ENCODE results near the gene ZNF554.

The ZNF554 gene

DNA sequence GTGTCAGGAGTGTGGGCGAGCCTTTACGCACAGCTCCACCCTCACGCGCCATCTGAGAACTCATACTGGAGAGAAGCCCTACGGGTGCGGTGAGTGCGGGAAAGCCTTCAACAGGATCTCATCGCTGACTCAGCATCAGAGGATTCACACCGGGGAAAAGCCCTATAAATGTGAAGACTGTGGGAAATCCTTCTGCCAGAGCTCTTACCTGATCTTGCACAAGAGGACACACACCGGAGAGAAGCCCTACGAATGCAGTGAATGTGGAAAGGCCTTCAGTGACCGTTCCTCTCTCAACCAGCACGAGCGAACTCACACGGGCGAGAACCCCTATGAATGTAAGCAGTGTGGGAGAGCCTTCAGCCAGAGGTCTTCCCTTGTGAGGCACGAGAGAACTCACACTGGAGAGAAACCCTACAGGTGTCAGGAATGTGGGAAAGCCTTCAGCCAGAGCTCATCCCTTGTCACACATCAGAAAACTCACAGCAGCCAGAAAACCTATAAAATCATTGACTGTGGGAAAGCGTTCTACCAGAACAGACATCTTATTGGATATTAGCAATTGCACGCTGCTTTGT, 14.7 kb downstream of the ZNF554 start:
- no peak for FAIRE-seq

DNA sequence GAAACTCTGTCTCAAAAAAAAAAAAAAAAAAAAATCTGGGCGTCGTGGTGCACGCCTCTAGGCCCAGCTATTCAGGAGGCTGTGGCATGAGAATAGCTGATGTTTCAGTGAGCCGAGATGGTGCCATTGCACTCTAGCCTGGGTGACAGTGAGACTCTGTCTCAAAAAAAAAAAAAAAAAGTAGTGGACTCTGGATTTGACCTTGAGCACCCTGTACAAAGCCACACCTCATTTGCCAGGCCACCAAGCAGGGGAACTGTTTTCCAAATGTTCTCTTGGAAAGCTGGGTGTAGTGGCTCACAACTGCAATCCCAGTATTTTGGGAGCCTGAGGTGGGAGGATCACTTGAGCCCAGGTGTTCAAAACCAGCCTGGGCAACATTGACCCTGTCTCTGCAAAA, 17.8 kb downstream of the ZNF554 start:
- no peak for FAIRE-seq

DNA sequence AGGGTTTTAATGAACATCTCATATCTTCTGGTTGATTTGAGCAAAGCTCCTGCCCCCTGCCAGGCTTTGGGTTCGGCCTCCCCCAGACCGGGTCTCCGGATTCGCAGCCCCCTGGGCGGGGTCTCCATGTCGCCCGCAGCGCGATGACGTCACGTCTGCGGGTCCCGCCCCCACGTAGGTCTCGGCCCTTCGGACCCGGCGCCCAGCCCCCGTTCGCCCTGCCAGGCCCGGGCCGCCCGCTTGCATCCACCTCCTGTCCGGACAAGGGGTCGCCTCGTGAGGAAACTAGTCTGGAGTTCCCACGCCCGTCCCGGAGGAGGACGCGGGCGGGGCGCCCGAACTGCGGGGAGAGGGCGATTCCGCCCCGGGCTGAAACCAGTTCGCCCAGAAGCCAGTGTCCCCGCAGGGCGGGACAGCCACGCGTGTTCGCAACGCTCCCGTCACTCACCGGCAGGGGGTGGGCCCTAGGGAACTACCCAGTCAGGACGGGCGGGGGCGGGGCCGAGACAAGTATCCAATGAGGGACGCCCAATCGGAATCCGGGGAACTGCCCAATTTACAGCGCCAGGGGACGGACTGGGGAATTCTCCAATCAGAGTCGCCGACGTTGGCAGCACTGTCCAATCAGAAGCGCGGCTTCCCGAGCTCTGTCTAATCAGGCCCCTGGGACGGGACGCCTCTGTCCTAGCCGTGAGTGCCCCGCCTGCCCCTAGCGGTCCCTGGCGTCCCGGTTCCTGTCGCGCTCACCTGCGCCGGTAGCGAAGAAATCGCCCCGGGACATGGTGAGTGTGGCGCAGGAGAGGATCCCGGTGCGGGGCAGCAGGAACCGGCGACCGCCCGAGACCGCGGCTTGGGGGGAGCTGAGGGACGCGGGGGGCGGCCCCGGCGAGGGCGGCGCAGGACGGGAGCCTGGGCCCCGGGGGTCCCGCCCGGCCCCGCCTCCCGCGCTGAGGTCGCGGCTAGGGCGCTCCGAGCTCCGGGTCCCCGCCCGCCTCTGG, 21.4 kb downstream of the ZNF554 start, which contains the start of gene ZNF555:
ZNF555 (plus strand) TSS at position 682 of the 998 bp plus-strand sequence; CDS start at position 780, 98 bp downstream.
- FAIRE-seq: peak; percentile 47

DNA sequence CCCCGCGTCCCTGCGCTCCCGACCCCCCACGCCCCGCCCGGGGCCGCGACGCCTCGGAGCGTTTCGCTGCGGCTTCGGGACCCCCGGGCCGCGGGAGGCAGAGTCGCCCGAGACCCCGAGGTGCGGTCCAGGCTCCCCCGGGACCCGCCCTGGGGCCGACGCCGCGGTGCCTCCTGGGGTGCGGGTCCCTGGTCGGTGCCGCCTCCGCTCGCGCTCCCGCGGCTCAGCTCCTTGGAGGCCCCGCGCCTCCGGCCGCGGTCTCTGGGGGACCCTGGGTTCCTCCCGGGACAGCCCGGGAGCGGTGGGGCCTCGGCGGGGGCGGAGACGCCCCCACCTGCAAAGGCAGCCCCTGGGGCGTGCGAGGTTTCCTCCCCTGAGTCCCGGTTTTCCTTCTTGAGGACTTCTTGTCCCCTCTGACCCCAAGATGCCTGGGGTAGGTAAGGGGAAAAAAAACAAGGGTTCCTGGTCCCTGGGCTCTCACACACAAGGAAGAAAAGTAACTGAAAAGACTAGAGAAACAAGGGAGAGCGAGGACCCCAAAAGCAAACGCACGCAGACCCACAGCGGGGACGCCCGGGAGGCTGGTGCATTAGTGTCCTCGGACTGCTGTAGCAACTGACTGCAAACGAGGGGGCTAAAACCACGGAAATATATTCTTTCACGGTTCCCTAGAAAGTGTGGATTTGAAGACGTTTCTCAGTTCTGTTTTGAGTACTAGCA, 22.3 kb downstream of the ZNF554 start:
- no peak for FAIRE-seq

DNA sequence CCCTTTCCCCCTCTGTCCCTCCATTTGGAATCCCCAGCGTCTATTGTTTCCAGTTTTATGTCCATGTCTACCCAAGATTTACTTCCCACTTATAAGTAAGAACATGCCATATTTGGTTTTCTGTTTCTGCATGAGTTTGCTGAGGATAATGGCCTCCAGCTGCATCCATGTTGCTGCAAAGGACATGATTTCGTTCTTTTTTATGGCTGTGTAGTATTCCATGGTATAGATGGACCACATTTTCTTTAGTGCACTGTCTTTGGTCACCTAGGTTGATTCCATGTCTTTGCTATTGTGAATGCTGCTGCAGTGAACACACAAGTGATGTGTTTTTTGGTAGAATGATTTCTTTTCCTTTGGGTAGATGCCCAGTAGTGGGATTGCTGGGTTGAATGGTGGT, 25.4 kb downstream of the ZNF554 start:
- no peak for FAIRE-seq

DNA sequence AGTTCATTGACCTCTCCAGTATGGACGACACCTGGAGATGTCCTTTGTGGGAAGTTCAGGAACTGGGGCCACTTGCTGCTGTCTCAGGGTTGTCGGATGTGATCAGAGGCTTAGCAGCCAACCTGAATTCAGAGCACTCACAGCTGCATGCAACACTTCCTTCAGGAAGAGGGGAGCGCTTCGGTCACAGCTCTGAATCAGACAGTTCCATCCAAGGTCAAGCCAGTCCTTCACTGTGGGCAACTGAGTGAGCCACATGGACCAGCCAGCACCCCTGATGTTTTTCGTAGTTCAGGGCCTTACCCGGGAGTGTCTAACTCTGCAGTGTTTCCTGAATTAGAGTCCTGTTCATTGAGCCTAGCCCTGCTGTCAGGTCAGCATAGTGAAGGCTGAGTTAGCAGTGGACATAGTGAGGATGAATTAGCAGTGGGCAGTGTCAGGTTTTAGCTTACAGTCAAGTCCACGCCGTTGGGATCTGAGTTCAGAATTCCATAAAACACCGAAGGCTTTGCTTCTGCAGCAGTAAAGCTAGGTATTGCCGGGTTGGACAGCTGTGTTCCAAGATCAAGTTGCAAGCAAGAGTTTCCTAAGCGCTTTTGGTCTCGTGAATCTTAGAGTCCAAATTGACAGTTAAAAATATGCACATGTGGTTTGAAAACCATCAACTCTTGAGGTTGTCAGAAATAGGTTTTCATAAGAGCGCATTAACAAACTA, 26.7 kb downstream of the ZNF554 start:
- FAIRE-seq: no peak

DNA sequence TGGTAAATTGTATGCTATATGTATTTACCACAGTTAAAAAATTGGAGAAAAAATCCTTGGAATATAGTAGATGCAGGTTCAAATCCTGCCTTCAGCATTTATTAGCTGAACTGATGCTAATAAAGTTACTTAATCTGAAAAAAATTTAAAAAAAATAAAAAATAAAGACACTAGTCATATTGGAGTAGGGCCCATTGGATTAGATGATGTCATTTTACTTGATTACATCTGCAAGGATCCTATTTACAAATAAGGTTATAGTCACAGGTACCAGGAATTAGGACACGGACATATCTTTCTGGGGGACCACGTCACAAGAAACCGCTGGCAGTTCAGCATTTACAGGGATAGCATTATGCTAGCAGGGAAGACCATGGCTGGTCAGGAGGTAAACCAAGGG, 27.8 kb downstream of the ZNF554 start:
- FAIRE-seq: no peak

DNA sequence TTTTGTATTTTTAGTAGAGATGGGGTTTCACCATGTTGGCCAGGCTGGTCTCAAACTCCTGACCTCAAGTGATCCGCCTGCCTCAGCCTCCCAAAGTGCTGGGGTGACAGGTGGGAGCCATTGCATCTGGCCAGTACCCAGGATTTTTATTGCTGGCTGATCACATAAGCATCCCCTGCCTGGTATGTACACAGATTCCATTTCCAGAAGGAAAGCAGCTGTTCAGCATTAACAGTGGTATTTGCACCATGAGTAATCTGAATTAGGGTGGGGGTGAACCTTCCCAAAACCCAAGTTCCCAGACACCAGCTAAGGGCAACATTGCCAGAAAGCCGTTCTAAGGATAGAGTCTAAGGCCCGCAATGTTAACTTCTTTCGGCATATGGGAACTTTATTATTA, 28.9 kb downstream of the ZNF554 start:
- FAIRE-seq: no peak

DNA sequence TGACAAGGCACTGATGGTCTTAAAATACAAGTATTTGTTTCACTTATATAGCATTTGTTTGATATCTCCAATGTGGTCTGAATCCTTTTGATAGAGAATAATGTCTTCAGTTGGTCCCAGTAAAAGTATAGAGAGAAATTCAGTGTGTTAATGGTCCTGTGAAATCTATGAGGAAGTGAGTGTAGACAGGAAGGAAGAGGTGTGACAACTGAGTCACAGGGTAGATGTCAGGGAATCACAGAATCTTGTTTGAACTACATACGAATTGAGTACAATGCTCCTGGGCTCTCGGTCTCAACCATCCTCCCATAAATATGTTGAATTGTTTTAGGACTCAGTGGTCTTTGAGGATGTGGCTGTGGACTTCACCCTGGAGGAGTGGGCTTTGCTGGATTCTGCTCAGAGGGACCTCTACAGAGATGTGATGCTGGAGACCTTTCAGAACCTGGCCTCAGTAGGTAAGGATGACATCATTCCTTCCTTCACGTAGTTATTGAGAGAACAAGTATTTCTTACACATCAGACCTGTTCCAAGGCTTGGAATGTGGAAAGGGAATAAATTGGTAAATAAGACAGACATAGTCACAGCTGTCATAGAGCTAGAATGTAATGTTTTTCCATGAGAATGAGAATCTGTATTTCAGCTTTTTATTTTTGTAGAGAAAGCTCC, 30.7 kb downstream of the ZNF554 start:
- FAIRE-seq: no peak

DNA sequence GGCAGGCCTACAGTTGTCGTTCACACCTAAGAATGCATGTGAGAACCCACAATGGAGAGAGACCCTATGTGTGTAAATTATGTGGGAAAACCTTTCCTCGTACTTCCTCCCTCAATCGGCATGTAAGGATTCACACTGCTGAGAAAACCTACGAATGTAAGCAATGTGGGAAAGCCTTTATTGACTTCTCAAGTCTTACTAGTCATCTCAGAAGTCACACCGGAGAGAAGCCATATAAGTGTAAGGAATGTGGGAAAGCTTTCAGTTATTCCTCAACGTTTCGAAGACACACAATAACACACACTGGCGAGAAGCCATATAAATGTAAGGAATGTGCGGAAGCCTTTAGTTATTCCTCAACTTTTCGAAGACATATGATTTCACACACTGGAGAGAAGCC, 32.9 kb downstream of the ZNF554 start:
- no peak for FAIRE-seq

DNA sequence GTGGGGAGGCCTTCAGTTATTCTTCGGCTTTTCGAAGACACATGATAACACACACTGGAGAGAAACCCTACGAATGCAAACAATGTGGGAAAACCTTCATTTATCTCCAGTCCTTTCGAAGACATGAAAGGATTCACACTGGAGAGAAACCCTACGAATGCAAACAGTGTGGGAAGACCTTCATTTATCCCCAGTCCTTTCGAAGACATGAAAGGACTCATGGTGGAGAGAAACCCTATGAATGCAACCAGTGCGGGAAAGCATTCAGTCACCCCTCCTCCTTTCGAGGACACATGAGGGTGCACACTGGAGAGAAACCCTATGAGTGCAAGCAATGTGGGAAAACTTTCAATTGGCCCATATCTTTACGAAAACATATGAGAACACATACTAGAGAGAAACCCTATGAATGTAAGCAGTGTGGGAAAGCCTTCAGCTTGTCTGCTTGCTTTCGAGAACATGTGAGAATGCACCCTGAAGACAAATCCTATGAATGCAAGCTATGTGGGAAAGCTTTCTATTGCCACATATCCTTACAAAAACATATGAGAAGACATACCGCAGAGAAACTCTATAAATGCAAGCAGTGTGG, 33.4 kb downstream of the ZNF554 start:
- no peak for FAIRE-seq

DNA sequence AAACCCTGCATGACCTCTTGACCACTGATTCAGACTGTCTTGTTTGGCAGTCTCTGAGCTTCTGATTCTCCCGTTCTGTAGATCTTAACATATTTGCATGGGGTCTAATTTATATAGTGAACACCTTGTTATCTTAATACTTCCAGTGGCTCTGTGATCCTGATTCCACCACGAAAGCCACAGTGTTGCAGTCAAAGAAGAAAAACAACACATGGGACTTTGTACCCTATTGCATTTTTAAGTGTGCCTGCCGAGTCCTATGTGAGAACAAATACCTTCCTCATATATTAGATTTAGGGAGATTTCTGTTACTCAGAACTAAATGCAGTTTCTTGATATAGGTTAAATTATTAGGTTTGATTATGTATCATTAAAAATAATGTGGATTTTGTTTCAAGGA, 35.2 kb downstream of the ZNF554 start:
- FAIRE-seq: no peak

DNA sequence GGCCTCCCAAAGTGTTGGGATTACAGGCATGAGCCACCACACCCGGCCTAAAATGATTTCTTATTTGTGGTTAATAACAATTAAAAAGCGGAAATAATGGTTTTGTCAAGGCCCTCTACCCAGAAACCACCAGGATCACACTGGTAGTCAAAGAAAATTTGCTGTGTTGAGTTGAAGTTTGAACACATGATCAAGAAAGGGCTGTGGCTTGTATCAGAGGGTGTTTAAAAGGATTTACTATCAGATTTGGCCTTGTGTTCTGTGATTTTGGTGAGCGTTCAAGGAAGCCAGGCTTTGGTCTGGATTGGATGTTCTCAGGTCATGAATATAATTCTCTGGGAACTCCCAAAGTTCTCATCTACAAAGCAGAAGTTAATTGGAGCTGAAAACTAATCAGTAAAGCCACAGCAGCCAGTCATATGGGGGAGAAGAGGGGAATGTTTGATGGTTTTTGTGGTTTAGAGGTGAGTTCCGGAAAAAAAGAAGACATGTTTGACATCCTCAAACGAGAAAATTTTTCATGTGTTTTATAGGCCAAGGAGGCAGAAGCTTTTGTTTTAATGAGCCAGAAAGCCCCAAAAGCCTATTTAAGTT, 36.9 kb downstream of the ZNF554 start:
- FAIRE-seq: no peak

DNA sequence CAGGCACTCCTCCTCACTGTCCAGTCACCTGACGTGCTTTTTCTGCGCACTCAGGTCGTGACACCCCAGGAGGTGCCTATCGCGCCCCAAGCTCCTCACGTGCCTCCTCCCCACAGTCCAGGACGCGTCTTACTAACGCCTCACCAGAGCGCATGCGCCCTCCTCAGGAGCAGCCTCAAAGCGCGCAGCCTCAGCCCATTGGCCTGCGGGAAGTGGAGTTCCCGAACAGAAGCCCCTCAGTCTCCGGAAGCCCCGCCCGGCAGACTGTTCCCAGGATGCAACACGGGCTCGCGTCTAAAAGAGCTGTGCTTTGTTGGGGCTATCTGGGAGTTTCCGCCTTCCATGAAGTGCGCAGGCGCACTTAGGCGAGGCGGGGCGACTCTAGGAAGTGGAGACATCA, 39.2 kb downstream of the ZNF554 start:
- FAIRE-seq: no peak

DNA sequence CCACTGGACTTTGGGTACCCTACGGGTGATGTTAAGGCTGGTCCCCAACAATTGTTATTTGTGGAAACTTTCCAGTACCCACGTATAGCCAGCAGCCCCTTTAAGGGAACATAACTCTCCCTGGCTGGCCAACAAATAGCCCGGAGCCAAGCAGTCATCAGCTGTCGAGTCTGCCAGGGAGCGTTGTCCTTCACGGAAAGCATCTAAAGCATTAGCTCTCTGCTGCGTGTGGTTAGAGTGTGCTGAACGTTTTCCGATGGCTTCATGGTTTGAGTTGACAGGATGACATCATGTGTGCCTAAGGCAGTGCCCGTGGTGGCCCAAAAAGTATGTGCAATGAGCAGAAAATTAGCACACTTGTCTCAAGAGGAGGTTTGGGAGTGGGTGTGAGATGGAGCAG, 44.1 kb downstream of the ZNF554 start:
- no peak for FAIRE-seq

DNA sequence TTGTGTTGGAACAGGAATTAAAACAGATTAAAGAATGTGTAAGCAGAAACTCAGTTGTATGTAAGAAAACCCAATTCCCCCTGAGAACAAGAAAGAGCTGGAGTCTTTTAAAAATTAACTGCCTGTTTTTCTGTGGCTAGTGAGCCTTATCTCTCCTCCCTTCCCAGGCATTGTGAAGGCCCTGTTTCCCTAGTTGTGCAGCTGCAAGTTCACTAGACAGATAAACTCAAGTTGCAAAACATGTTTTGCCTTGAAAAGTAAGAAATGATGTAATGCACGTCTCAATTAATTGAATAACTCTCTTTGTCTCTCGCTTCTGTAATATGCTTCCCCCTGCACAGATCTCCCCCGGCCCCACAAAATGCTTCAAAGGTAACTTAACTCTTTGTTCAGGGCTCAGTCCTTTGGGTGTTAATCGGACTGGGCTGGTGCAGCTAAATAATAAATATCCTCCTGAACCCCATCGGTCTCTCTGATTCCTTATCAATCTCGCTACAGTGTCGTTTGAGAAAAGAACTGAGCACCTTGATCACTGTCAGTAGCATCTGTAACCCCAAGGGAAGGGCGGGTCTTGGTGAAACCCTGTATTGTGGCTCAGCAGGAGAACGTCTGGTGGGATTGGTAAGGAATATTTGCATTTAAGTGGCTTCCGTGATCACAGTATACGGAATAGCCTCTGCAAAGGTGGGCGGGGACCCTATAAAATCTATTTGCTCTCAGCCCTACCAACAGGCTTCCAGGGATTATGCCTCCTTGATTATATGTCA, 45.8 kb downstream of the ZNF554 start:
- FAIRE-seq: no peak

DNA sequence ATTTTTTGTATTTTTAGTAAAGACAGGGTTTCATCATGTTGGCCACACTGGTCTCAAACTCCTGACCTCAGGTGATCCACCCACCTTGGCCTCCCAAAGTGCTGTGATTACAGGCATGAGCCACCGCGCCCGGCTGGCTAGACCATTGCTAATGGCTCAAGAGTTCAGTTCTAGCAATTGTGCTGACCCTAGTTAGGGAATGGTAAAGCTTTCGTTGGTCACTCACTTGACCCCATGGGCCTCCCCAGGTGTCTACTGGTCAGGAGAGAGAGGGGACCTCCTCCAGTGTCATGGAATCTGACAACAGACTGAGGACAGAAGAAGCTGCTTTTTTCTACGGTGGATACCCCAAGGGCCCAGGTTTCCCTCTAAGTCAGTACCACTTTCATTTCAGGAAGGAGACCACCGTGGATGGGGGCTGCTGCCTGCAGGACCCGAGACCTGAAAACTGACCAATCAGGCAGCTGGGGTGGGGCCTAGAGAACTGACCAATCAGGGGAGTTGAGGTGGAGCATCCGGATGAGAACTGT, 46.9 kb downstream of the ZNF554 start:
- FAIRE-seq: no peak

DNA sequence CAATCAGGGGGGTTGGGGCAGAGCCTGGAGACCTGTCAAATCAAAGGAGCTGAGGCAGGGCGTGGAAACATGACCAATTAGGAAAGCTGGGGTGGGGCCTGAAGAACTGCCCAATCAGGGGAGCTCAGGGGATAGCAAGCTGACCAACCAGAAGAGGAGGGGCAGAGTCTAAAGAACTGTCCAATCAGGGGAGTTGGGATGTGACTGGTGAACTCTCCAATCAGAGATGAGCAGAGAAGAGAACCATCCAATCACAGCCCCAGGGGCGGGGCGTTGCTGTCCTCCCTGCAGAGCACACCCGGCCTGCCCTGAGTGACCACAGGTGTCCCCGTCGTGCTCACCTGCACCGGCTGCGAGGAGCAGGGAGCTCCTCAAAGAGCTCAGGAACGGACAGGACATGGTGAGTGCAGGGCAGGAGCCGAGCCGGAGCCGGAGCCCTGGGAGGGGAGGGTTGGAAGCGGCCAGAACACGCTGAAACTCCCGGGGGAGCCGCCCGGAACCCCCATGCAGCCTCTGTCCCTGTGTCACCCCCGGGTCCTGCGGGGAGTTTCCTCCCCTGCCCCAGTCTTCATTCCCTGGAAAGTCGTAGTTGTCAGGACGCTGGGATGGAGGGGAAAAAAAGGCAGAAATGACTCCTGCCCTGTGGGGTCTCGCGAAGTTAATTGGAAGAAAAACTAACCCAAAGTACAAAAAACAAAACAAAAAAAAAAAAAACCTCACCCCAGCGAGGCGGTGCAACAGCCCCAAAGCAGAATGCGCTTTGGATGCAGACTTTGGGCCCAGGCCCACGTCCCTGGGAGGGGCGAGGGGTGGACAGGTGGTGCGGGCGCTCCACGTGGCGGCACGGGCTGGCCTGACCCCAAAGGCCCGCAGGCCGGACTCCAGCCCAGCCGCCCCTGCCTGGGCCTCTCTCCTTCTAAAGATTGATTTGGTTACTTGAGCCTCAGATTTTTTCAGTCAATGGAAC, 47.6 kb downstream of the ZNF554 start, which contains the start of gene ZNF556:
ZNF556 (plus strand) TSS at position 311 of the 967 bp plus-strand sequence; CDS start at position 398, 87 bp downstream.
- FAIRE-seq: no peak

DNA sequence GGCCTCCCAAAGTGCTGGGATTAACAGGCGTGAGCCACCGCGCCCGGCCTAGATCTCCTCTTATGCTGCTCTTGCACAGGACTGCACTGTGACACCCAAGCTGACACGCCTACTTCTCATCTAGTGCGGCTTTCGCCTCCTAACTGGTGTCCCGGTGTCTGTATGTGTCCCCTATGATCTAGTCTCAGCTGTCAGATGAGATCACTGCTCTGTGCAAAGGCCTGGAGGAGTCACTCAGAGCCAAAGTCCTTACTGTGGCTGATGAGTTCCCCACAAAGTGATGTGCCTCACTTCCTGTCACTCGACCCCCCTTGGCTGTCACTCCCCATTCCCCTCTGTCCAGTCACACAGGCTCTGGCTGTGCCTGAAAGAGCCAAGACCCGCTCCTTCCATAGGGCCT, 50.0 kb downstream of the ZNF554 start:
- no peak for FAIRE-seq

Data from islet of Langerhans (tissue), 1 donor.